Measurements from ENCODE around the gene SOX5.

The SOX5 gene

GRCh38 chr12:23585782-23586163, 363.7 kb downstream of the SOX5 start:
- Histone ChIP-seq H3K36me3 (ENCODE audit: insufficient read depth, low read length) (no peaks in the 10 kb centered on the region), H3K9me3 (ENCODE audit: control insufficient read depth, insufficient read depth, low read length) (no peaks in the 10 kb centered on the region), H3K4me1 (ENCODE audit: insufficient read depth, low read length) (peaks cover 3% of the 10 kb centered on the region; the same call in 1 of the 2 replicates), H3K9ac (ENCODE audit: low read depth, low read length) (no peak overlapping the region)

- H3K9ac ChIP-seq (ENCODE audit: low read depth, low read length), result no peak overlapping the region
- no peaks in the 10 kb centered on the region for H3K36me3 ChIP-seq (ENCODE audit: insufficient read depth, low read length)
- no peaks in the 10 kb centered on the region for H3K9me3 ChIP-seq (ENCODE audit: control insufficient read depth, insufficient read depth, low read length)
- H3K4me1 ChIP-seq (ENCODE audit: insufficient read depth, low read length), result peaks cover 3% of the 10 kb centered on the region; the same call in 1 of the 2 replicates
These were observed 364.2 kb downstream of the SOX5 start for GRCh38 chr12:23585156-23585781.

GRCh38 chr12:23581913-23582312, 367.6 kb downstream of the SOX5 start:
- H3K9me3 ChIP-seq (ENCODE audit: control insufficient read depth, insufficient read depth, low read length), result no peaks in the 10 kb centered on the region
- peaks cover 3% of the 10 kb centered on the region; the same call in 1 of the 2 replicates for H3K4me1 ChIP-seq (ENCODE audit: insufficient read depth, low read length)
- H3K36me3 ChIP-seq (ENCODE audit: insufficient read depth, low read length), result no peaks in the 10 kb centered on the region

GRCh38 chr12:23579257-23579656, 370.2 kb downstream of the SOX5 start:
- H3K36me3 ChIP-seq (ENCODE audit: insufficient read depth, low read length), result no peaks in the 10 kb centered on the region
- no peaks in the 10 kb centered on the region for H3K4me1 ChIP-seq (ENCODE audit: insufficient read depth, low read length)
- H3K9ac ChIP-seq (ENCODE audit: low read depth, low read length), result no peak overlapping the region
- no peaks in the 10 kb centered on the region for H3K9me3 ChIP-seq (ENCODE audit: control insufficient read depth, insufficient read depth, low read length)

More at GRCh38 chr12:23581913-23582312, 367.6 kb downstream of the SOX5 start:
- H3K9ac ChIP-seq (ENCODE audit: low read depth, low read length), result no peak overlapping the region

GRCh38 chr12:23576372-23576771, 373.1 kb downstream of the SOX5 start:
- Histone ChIP-seq H3K9ac (ENCODE audit: low read depth, low read length) (no peak overlapping the region), H3K9me3 (ENCODE audit: control insufficient read depth, insufficient read depth, low read length) (no peaks in the 10 kb centered on the region), H3K4me1 (ENCODE audit: insufficient read depth, low read length) (no peaks in the 10 kb centered on the region), H3K36me3 (ENCODE audit: insufficient read depth, low read length) (no peaks in the 10 kb centered on the region)

- Histone ChIP-seq H3K36me3 (ENCODE audit: insufficient read depth, low read length) (no peaks in the 10 kb centered on the region), H3K4me1 (ENCODE audit: insufficient read depth, low read length) (no peaks in the 10 kb centered on the region), H3K9ac (ENCODE audit: low read depth, low read length) (no peak overlapping the region), H3K9me3 (ENCODE audit: control insufficient read depth, insufficient read depth, low read length) (no peaks in the 10 kb centered on the region)
These were observed 380.1 kb downstream of the SOX5 start for GRCh38 chr12:23569356-23569755.

GRCh38 chr12:23566133-23566532, 383.3 kb downstream of the SOX5 start:
- Histone ChIP-seq H3K9me3 (ENCODE audit: control insufficient read depth, insufficient read depth, low read length) (no peaks in the 10 kb centered on the region), H3K9ac (ENCODE audit: low read depth, low read length) (no peak overlapping the region), H3K4me1 (ENCODE audit: insufficient read depth, low read length) (peaks cover 11% of the 10 kb centered on the region), H3K36me3 (ENCODE audit: insufficient read depth, low read length) (no peaks in the 10 kb centered on the region)

- Histone ChIP-seq H3K4me1 (ENCODE audit: insufficient read depth, low read length) (peaks cover 12% of the 10 kb centered on the region), H3K9ac (ENCODE audit: low read depth, low read length) (no peak overlapping the region), H3K36me3 (ENCODE audit: insufficient read depth, low read length) (no peaks in the 10 kb centered on the region), H3K9me3 (ENCODE audit: control insufficient read depth, insufficient read depth, low read length) (no peaks in the 10 kb centered on the region)
These were observed 384.9 kb downstream of the SOX5 start for GRCh38 chr12:23564451-23565152.

- H3K36me3 ChIP-seq (ENCODE audit: insufficient read depth, low read length), result no peaks in the 10 kb centered on the region
- no peaks in the 10 kb centered on the region for H3K9me3 ChIP-seq (ENCODE audit: control insufficient read depth, insufficient read depth, low read length)
- H3K9ac ChIP-seq (ENCODE audit: low read depth, low read length), result no peak overlapping the region
- H3K4me1 ChIP-seq (ENCODE audit: insufficient read depth, low read length), result peaks cover 12% of the 10 kb centered on the region
These were observed 387.8 kb downstream of the SOX5 start for GRCh38 chr12:23561364-23562345.

- H3K9me3 ChIP-seq (ENCODE audit: control insufficient read depth, insufficient read depth, low read length), result no peaks in the 10 kb centered on the region
- H3K9ac ChIP-seq (ENCODE audit: low read depth, low read length), result no peak overlapping the region
- peaks cover 15% of the 10 kb centered on the region for H3K4me1 ChIP-seq (ENCODE audit: insufficient read depth, low read length)
- H3K36me3 ChIP-seq (ENCODE audit: insufficient read depth, low read length), result no peaks in the 10 kb centered on the region
These were observed 388.9 kb downstream of the SOX5 start for GRCh38 chr12:23560611-23561010.

- H3K36me3 ChIP-seq (ENCODE audit: insufficient read depth, low read length), result no peaks in the 10 kb centered on the region
- peaks cover 17% of the 10 kb centered on the region for H3K4me1 ChIP-seq (ENCODE audit: insufficient read depth, low read length)
- no peak overlapping the region for H3K9ac ChIP-seq (ENCODE audit: low read depth, low read length)
These were observed 390.2 kb downstream of the SOX5 start for GRCh38 chr12:23559268-23559753.

GRCh38 chr12:23556661-23557060, 392.8 kb downstream of the SOX5 start:
- Histone ChIP-seq H3K9me3 (ENCODE audit: control insufficient read depth, insufficient read depth, low read length) (no peaks in the 10 kb centered on the region), H3K36me3 (ENCODE audit: insufficient read depth, low read length) (no peaks in the 10 kb centered on the region), H3K9ac (ENCODE audit: low read depth, low read length) (no peak overlapping the region), H3K4me1 (ENCODE audit: insufficient read depth, low read length) (peaks cover 12% of the 10 kb centered on the region)

More at GRCh38 chr12:23559268-23559753, 390.2 kb downstream of the SOX5 start:
- no peaks in the 10 kb centered on the region for H3K9me3 ChIP-seq (ENCODE audit: control insufficient read depth, insufficient read depth, low read length)

- no peak overlapping the region for H3K9ac ChIP-seq (ENCODE audit: low read depth, low read length)
- 0 out of 2 replicates have a peak, but pooled peaks cover 5% of the 10 kb centered on the region for H3K4me1 ChIP-seq (ENCODE audit: insufficient read depth, low read length)
- no peaks in the 10 kb centered on the region for H3K36me3 ChIP-seq (ENCODE audit: insufficient read depth, low read length)
- no peaks in the 10 kb centered on the region for H3K9me3 ChIP-seq (ENCODE audit: control insufficient read depth, insufficient read depth, low read length)
These were observed 393.7 kb downstream of the SOX5 start for GRCh38 chr12:23555825-23556207.

GRCh38 chr12:23555180-23555824, 394.2 kb downstream of the SOX5 start:
- Histone ChIP-seq H3K36me3 (ENCODE audit: insufficient read depth, low read length) (no peaks in the 10 kb centered on the region), H3K4me1 (ENCODE audit: insufficient read depth, low read length) (0 out of 2 replicates have a peak, but pooled peaks cover 5% of the 10 kb centered on the region), H3K9me3 (ENCODE audit: control insufficient read depth, insufficient read depth, low read length) (no peaks in the 10 kb centered on the region), H3K9ac (ENCODE audit: low read depth, low read length) (no peak overlapping the region)
